ENCODE data around the gene GALM. TPM values are rescaled to one million over a fixed set of nuclear protein-coding genes. Genes with fewer than 3 reads are reported as not detected.

The GALM gene
- total RNA-seq, 3 donors from 2014 or later (not counting 1 experiment from before 2014, with no cell fraction given): 4.0 to 12.4 (median 11.0) TPM

GRCh38 chr2:38778687-38779082, 112.8 kb downstream of the GALM start:
- 22% methylated on average over 6 of the region's 8 CpGs for WGBS (ENCODE audit: insufficient coverage)
- Mint-ChIP-seq H3K9me3 (no peaks in the 10 kb centered on the region), H3K4me3 (peak overlapping the region; percentile 99), H3K27me3 (ENCODE audit: low read depth in 2 of 2) (peaks cover 22 to 23% of the 10 kb centered on the region in 2 donors), H3K36me3 (no peaks in the 10 kb centered on the region), H3K27ac (peak overlapping the region; percentile 94 to 95), H3K4me1 (peaks cover 12% of the 10 kb centered on the region in 2 donors)
- Histone ChIP-seq H3K4me1 (ENCODE audit: control insufficient read depth, insufficient read depth, low read length) (peaks cover 12% of the 10 kb centered on the region), H3K36me3 (ENCODE audit: control insufficient read depth, insufficient read depth, low read length) (peaks cover 15% of the 10 kb centered on the region), H3K4me3 (ENCODE audit: low read length) (peak overlapping the region; percentile 55), H3K27ac (ENCODE audit: low read length) (peak overlapping the region; percentile 61), H3K9me3 (ENCODE audit: control insufficient read depth, insufficient read depth, low read length) (no peaks in the 10 kb centered on the region), H3K27me3 (ENCODE audit: control insufficient read depth, insufficient read depth, low read length) (no peaks in the 10 kb centered on the region)
- ATAC-seq (no peak), DNase-seq (no peak)
- intact Hi-C loops (cut with micrococcal nuclease): loop anchor here (1.0 kb wide), 1 partner anchor 27 kb away; the partner anchor contains the start of gene SRSF7
- TF ChIP-seq, protein P1, sequence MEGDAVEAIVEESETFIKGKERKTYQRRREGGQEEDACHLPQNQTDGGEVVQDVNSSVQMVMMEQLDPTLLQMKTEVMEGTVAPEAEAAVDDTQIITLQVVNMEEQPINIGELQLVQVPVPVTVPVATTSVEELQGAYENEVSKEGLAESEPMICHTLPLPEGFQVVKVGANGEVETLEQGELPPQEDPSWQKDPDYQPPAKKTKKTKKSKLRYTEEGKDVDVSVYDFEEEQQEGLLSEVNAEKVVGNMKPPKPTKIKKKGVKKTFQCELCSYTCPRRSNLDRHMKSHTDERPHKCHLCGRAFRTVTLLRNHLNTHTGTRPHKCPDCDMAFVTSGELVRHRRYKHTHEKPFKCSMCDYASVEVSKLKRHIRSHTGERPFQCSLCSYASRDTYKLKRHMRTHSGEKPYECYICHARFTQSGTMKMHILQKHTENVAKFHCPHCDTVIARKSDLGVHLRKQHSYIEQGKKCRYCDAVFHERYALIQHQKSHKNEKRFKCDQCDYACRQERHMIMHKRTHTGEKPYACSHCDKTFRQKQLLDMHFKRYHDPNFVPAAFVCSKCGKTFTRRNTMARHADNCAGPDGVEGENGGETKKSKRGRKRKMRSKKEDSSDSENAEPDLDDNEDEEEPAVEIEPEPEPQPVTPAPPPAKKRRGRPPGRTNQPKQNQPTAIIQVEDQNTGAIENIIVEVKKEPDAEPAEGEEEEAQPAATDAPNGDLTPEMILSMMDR (IDR thresholded peaks at IDR 0.05): no peak

- Histone ChIP-seq H3K27ac (ENCODE audit: low read length) (no peak overlapping the region), H3K4me1 (ENCODE audit: control insufficient read depth, insufficient read depth, low read length) (peaks cover 4% of the 10 kb centered on the region), H3K36me3 (ENCODE audit: control insufficient read depth, insufficient read depth, low read length) (peaks cover 17% of the 10 kb centered on the region), H3K9me3 (ENCODE audit: control insufficient read depth, insufficient read depth, low read length) (no peaks in the 10 kb centered on the region), H3K4me3 (ENCODE audit: low read length) (no peak overlapping the region), H3K27me3 (ENCODE audit: control insufficient read depth, insufficient read depth, low read length) (no peaks in the 10 kb centered on the region)
- H3K27ac Mint-ChIP-seq: no peak overlapping the region
- TF ChIP-seq, protein P1 (IDR thresholded peaks at IDR 0.05): no peak
- H3K36me3 Mint-ChIP-seq: no peaks in the 10 kb centered on the region
- intact Hi-C loops (cut with micrococcal nuclease): no loop called here
- H3K27me3 Mint-ChIP-seq (ENCODE audit: low read depth in 2 of 2): no peaks in the 10 kb centered on the region
- ATAC-seq (no peak), DNase-seq (no peak)
- no peaks in the 10 kb centered on the region for H3K9me3 Mint-ChIP-seq
- no peak overlapping the region for H3K4me3 Mint-ChIP-seq
- peaks cover 4% of the 10 kb centered on the region in 2 donors for H3K4me1 Mint-ChIP-seq
Observed at GRCh38 chr2:38783586-38783985, 117.7 kb downstream of the GALM start.

Other genes starting within 250 kb of the GALM start
- gene HNRNPLL, start 63.2 kb upstream of the GALM start, total RNA-seq: 10 to 100 TPM in 1 of 3 donors, 1 to 10 TPM in 2; 7.3 to 18.4 (median 8.8) TPM
- 100 to 1,000 TPM; 323 to 538 (median 359) TPM for gene SRSF7, start 85.2 kb downstream of the GALM start, total RNA-seq
- 1 to 10 TPM; 3.5 to 7.3 (median 5.7) TPM for gene GEMIN6, start 112.1 kb downstream of the GALM start, total RNA-seq
- 10 to 100 TPM; 12.8 to 21.9 (median 18.5) TPM for gene DHX57, start 209.8 kb downstream of the GALM start, total RNA-seq
- 1 to 10 TPM; 1.4 to 2.3 (median 1.7) TPM for gene MORN2, start 209.9 kb downstream of the GALM start, total RNA-seq
- gene ARHGEF33, start 223.8 kb downstream of the GALM start, total RNA-seq: under 1 TPM in 1 of 3 donors, not detected in 2; 0.27 TPM